22Rv1 (cell line): ENCODE measurements around the gene PHF20.
A peak's percentile ranks its signal among the peaks of the same experiment; 100 is the strongest.
"Not testable (repeated sequence)": the region's sequence is repeated elsewhere in the genome, so short reads cannot be mapped to it uniquely, and the experiment has no call there.

Experiments
- H3K27ac ChIP-seq: fragments of 450-650 bp; 2 replicates; pipeline ENCODE4 v1.5.1; 2017
- CTCF ChIP-seq: fragments of 450-650 bp; IDR thresholded peaks from 2 replicates; pipeline ENCODE4 v1.5.1; 2017; ENCODE audit warnings: mild to moderate bottlenecking
- ZFX ChIP-seq: fragments of 450-650 bp; IDR thresholded peaks from 2 replicates; pipeline ENCODE4 v1.6.1; 2017; ENCODE audit warnings: antibody characterized with exemption, borderline replicate concordance

The PHF20 gene

GRCh38 chr20:35953387-35954199 is 181.8 kb downstream of the PHF20 start:
- H3K27ac ChIP-seq = peak overlapping the region; percentile 100
- TF ChIP-seq CTCF = no peak
- TF ChIP-seq ZFX = no peak

GRCh38 chr20:35954200-35954906 is 182.5 kb downstream of the PHF20 start, which contains the start of gene SCAND1:
TSS of gene SCAND1 (minus strand) at chr20:35954502. CDS start at chr20:35954284, 218 bp downstream.
- peak; percentile 99 for TF ChIP-seq CTCF
- no peak for TF ChIP-seq ZFX
- H3K27ac ChIP-seq = peak within 1 kb of the TSS; percentile 100

GRCh38 chr20:35954907-35955251 is 183.1 kb downstream of the PHF20 start:
- TF ChIP-seq CTCF (no peak), ZFX (no peak)
- peak overlapping the region; percentile 100 for H3K27ac ChIP-seq

- TF ChIP-seq ZFX = no peak
- TF ChIP-seq CTCF = no peak
Observed at GRCh38 chr20:35956616-35957015, 184.8 kb downstream of the PHF20 start.

GRCh38 chr20:35959291-35959690 is 187.5 kb downstream of the PHF20 start:
- not testable (repeated sequence) for H3K27ac ChIP-seq

More at GRCh38 chr20:35956616-35957015, 184.8 kb downstream of the PHF20 start:
- no peak overlapping the region for H3K27ac ChIP-seq

- no peak for TF ChIP-seq CTCF
- no peak for TF ChIP-seq ZFX
Observed at GRCh38 chr20:35963878-35964277, 192.1 kb downstream of the PHF20 start.

GRCh38 chr20:35967979-35968640 is 196.3 kb downstream of the PHF20 start, which contains the start of gene CNBD2:
TSS of gene CNBD2 (plus strand) at chr20:35968590. CDS start at chr20:35968763, 173 bp downstream.
- no peak within 1 kb of the TSS for H3K27ac ChIP-seq
- TF ChIP-seq CTCF (no peak), ZFX (no peak)

More at GRCh38 chr20:35963878-35964277, 192.1 kb downstream of the PHF20 start:
- no peak overlapping the region for H3K27ac ChIP-seq
